Mesendoderm (in vitro differentiated cells): Measurements from ENCODE around the gene IL1R1.
"Not testable (repeated sequence)": the region's sequence is repeated elsewhere in the genome, so short reads cannot be mapped to it uniquely, and the experiment has no call there.

Source experiments
- DNase-seq: peaks from one replicate; pipeline ENCODE4 v3.0.0; 2013
- H2AK5ac ChIP-seq: 2 replicates; pipeline ENCODE4 v1.6.1; 2013; ENCODE audit warnings: low read length, inconsistent platforms
- H2BK120ac ChIP-seq: 2 replicates; pipeline ENCODE4 v1.6.1; 2013; ENCODE audit warnings: low read depth, mild to moderate bottlenecking, low read length, moderate library complexity, mixed read lengths
- H2BK15ac ChIP-seq: replicated peaks from 2 replicates; pipeline ENCODE4 v1.6.1; 2013; ENCODE audit warnings: low read depth, mild to moderate bottlenecking, moderate library complexity
- H2BK5ac ChIP-seq: 2 replicates; pipeline ENCODE4 v1.6.1; 2013; ENCODE audit warnings: low read length, inconsistent platforms
- H3K18ac ChIP-seq: 2 replicates; pipeline ENCODE4 v1.6.1; 2013; ENCODE audit warnings: mild to moderate bottlenecking, low read length, mixed read lengths
- H3K23ac ChIP-seq: one replicate; pipeline ENCODE4 v1.6.1; 2013; ENCODE audit warnings: low read length
- H3K27ac ChIP-seq: 2 replicates; pipeline ENCODE4 v1.5.1; 2013; ENCODE audit warnings: low read depth, mild to moderate bottlenecking, inconsistent platforms, low read length, moderate library complexity
- H3K27me3 ChIP-seq: 2 replicates; pipeline ENCODE4 v1.6.1; 2013; ENCODE audit warnings: low read length, control low read depth, mild to moderate bottlenecking, inconsistent platforms; ENCODE audit not compliant: insufficient read depth, poor library complexity
- H3K36me3 ChIP-seq: 2 replicates; pipeline ENCODE4 v1.6.1; 2013; ENCODE audit warnings: low read length, inconsistent platforms; ENCODE audit not compliant: control insufficient read depth, insufficient read depth
- H3K4ac ChIP-seq: one replicate; pipeline ENCODE4 v1.6.1; 2013; ENCODE audit warnings: low read depth, mild to moderate bottlenecking, low read length, moderate library complexity
- H3K4me1 ChIP-seq: 2 replicates; pipeline ENCODE4 v1.6.1; 2013; ENCODE audit warnings: low read depth, low read length, inconsistent platforms; ENCODE audit not compliant: control insufficient read depth
- H3K4me2 ChIP-seq: 2 replicates; pipeline ENCODE4 v1.6.1; 2013; ENCODE audit warnings: low read length
- H3K4me3 ChIP-seq: 2 replicates; pipeline ENCODE4 v1.5.1; 2013; ENCODE audit warnings: mild to moderate bottlenecking, low read length
- H3K56ac ChIP-seq: one replicate; pipeline ENCODE4 v1.6.1; 2013; ENCODE audit warnings: low read length
- H3K79me1 ChIP-seq: 2 replicates; pipeline ENCODE4 v1.6.1; 2013; ENCODE audit warnings: low read length, inconsistent platforms
- H3K79me2 ChIP-seq: 2 replicates; pipeline ENCODE4 v1.6.1; 2013; ENCODE audit warnings: mild to moderate bottlenecking, low read length; ENCODE audit not compliant: control insufficient read depth, insufficient read depth
- H3K9ac ChIP-seq: 2 replicates; pipeline ENCODE4 v1.6.1; 2013; ENCODE audit warnings: low read length, inconsistent platforms
- H4K5ac ChIP-seq: one replicate; pipeline ENCODE4 v1.6.1; 2013; ENCODE audit warnings: low read length
- H4K8ac ChIP-seq: one replicate; pipeline ENCODE4 v1.6.1; 2013; ENCODE audit warnings: low read depth, mild to moderate bottlenecking, control low read depth, low read length, moderate library complexity
- WGBS: extraction: QIAGEN DNeasy Blood & Tissue Kit; methylation state at CpG from one replicate; pipeline ENCODE4 v1.1.7; 2013; ENCODE audit warnings: low lambda C conversion rate, missing lambda C conversion rate; ENCODE audit not compliant: insufficient coverage; ENCODE audit errors: extremely low coverage; 5-methylcytosine and 5-hydroxymethylcytosine counted together

The IL1R1 gene

DNA sequence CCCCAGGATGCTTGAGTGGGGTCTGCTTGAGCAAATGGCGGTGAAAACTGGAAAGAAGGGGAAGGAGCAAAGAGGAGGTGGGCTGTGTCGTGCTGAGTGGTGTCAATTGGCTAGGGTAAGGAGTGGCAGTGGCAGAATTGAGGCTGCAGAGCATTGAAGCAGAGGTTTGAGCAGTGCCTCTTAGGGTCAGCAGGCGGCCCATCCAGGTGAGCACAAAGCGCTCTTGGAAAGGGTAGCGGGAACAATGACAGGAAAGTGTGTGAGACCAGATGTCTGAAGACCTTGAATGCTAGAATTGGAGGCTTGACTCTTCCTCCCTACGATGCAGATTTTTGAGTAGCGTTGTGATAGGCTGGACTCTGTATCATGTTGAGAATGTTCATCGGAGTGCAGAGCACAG is 39.3 kb upstream of the IL1R1 start:
- H2BK120ac ChIP-seq: no peak overlapping the region
- H3K9ac ChIP-seq: no peak overlapping the region
- no peaks in the 10 kb centered on the region for H3K4me1 ChIP-seq
- no peak overlapping the region for H3K4me3 ChIP-seq
- DNase-seq: no peak
- H4K8ac ChIP-seq: no peak overlapping the region
- H3K79me2 ChIP-seq: no peaks in the 10 kb centered on the region
- H3K56ac ChIP-seq: no peak overlapping the region
- H4K5ac ChIP-seq: no peak overlapping the region
- H3K4ac ChIP-seq: no peak overlapping the region
- H3K79me1 ChIP-seq: no peaks in the 10 kb centered on the region
- no CpG with 5 or more reads among the region's 8 CpGs for WGBS
- H3K27ac ChIP-seq: no peak overlapping the region
- H3K23ac ChIP-seq: no peak overlapping the region
- H3K18ac ChIP-seq: no peak overlapping the region
- no peaks in the 10 kb centered on the region for H3K36me3 ChIP-seq
- no peaks in the 10 kb centered on the region for H3K27me3 ChIP-seq
- no peak overlapping the region for H3K4me2 ChIP-seq
- H2BK5ac ChIP-seq: no peak overlapping the region
- no peak overlapping the region for H2AK5ac ChIP-seq
- H2BK15ac ChIP-seq: no peak overlapping the region

DNA sequence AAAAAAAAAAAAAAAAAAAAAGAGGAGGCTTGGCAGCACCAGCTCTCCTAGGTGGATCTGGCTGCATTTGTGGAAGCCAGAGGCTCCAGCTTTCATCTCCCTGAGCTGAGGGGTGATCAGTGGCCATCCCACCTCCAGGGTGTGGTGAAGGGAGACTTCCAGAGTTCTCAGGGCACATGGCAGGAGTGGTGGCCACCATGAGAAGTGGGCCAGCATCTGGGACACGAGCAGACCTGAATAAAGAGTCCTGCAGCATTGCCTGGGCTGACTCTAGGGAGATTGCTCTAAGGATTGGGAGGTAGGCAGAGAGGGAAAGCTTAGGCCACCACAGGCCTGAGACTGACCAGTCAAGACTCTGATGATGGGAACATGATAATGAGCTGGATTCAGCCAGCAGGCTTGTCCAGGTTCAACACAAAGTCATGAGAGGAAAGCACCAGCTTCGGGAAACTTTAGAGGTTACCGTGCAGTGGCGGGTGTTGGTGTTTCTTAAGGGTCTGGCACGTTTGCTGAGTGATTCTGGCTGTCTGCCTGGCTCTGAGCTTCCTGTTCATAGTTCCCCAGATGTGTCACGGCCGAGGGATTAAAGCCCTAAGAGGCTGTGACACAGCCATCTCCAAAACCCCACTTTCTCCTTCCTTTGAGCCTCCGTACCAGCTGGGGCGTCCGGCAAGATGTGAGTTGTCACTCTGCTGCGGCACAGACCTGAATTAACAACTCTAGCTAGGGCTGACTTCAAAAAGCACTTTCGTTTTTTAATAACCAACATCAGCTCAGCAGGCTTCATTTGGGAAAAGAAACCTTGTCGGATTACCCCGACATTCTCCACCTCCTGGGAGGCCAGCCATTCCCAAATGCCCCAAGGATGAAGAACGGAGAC is 38.3 kb upstream of the IL1R1 start:
- H3K4me3 ChIP-seq: no peak overlapping the region
- WGBS: no CpG with 5 or more reads among the region's 15 CpGs

DNA sequence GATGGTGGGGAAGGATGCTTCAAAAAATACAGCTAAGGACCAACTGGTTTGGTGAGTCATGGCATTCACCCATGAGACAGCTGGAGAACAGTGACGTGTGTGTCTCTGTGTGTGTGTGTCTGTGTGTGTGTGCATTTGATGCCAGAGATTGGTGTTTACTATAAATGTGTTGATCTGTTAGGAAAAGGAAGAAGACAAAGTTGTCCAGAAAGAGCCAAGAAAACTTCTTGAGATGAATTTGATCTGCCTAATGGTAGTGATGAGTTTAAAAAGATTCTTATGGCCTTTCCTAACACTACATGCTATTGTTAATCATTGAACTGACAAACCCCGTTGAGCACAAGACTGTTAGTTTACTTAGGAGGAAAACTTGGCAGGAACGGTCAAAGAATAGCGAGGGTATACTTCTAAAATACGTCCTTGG is 36.4 kb upstream of the IL1R1 start:
- H3K79me2 ChIP-seq: no peaks in the 10 kb centered on the region
- WGBS: no CpG with 5 or more reads among the region's 5 CpGs
- H2BK120ac ChIP-seq: no peak overlapping the region
- H3K18ac ChIP-seq: no peak overlapping the region
- H3K4me2 ChIP-seq: no peak overlapping the region
- H2AK5ac ChIP-seq: no peak overlapping the region
- no peak overlapping the region for H3K56ac ChIP-seq
- H2BK5ac ChIP-seq: no peak overlapping the region
- H2BK15ac ChIP-seq: no peak overlapping the region
- no peak for DNase-seq
- H3K27ac ChIP-seq: no peak overlapping the region
- H3K36me3 ChIP-seq: no peaks in the 10 kb centered on the region
- no peaks in the 10 kb centered on the region for H3K79me1 ChIP-seq
- no peaks in the 10 kb centered on the region for H3K27me3 ChIP-seq
- no peak overlapping the region for H3K23ac ChIP-seq
- no peak overlapping the region for H3K9ac ChIP-seq
- no peak overlapping the region for H4K5ac ChIP-seq
- no peak overlapping the region for H4K8ac ChIP-seq
- no peak overlapping the region for H3K4me3 ChIP-seq
- no peak overlapping the region for H3K4ac ChIP-seq
- no peaks in the 10 kb centered on the region for H3K4me1 ChIP-seq

More for the DNA sequence above, 38.3 kb upstream of the IL1R1 start:
- Histone ChIP-seq H2AK5ac (no peak overlapping the region), H2BK5ac (no peak overlapping the region), H3K4ac (no peak overlapping the region), H3K56ac (no peak overlapping the region), H3K27me3 (no peaks in the 10 kb centered on the region), H2BK120ac (no peak overlapping the region), H4K8ac (no peak overlapping the region), H3K27ac (no peak overlapping the region), H3K36me3 (no peaks in the 10 kb centered on the region), H3K4me1 (no peaks in the 10 kb centered on the region), H3K4me2 (no peak overlapping the region), H3K79me1 (no peaks in the 10 kb centered on the region), H4K5ac (no peak overlapping the region), H3K18ac (no peak overlapping the region), H2BK15ac (no peak overlapping the region), H3K9ac (no peak overlapping the region), H3K23ac (no peak overlapping the region), H3K79me2 (no peaks in the 10 kb centered on the region)
- DNase-seq: no peak

DNA sequence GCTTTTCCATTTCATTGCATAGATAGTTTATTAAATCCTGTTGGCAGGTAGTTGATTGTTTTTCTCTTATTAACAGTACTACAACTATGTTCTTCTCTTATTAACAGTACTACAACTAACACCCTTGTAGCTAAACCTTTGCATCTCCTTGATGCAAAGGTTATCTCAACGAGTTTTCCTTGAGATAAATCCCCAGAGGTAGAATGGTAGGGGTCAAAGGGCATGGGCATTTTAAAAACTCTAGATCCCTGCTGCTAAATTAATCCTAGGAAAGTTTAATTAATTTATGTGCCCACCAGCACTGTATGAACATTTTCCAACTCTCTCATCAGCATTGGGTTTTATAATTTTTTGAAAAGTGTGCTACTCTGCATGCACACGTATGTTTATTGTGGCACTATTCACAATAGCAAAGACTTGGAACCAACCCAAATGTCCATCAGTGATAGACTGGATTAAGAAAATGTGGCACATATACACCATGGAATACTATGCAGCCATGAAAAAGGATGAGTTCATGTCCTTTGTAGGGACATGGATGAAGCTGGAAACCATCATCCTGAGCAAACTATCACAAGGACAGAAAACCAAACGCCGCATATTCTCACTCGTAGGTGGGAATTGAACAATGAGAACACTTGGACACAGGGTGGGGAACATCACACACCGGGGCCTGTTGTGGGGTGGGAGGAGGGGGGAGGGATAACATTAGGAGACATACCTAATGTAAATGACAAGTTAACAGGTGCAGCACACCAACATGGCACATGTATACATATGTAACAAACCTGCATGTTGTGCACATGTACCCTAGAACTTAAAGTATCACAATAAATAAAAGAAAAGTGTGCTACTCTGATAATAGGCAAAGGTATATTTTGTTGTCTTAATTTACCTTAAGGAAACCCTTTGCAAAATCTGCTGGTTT is 35.5 kb upstream of the IL1R1 start:
- not testable (repeated sequence) for H3K79me1 ChIP-seq, H3K36me3 ChIP-seq, H3K27ac ChIP-seq, H3K9ac ChIP-seq, H2BK120ac ChIP-seq, H4K8ac ChIP-seq, H3K4me3 ChIP-seq, H3K79me2 ChIP-seq, H3K23ac ChIP-seq, H3K18ac ChIP-seq, H3K56ac ChIP-seq, H3K4me2 ChIP-seq, H4K5ac ChIP-seq, H3K4me1 ChIP-seq, H2AK5ac ChIP-seq, H3K4ac ChIP-seq, H3K27me3 ChIP-seq, DNase-seq, H2BK5ac ChIP-seq, H2BK15ac ChIP-seq
- WGBS: no CpG with 5 or more reads among the region's 6 CpGs

DNA sequence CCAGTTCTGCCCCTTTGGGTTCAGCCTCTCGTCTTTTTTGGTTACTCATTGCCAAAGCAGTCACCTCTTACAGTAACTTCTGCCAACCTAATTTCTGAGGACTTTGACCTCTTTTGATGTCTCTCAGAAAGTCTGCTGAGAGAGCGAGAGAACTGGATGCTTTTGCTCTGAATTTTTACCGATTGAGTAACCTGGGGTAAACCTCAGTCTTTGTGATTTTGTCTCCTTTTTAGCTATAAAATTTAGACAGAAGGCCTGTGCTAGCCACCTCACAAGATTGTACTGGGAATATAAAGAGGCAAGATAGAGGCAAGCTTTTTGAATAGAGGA is 34.8 kb upstream of the IL1R1 start:
- Histone ChIP-seq H3K9ac (no peak overlapping the region), H3K4ac (no peak overlapping the region), H2BK120ac (no peak overlapping the region), H3K79me1 (no peaks in the 10 kb centered on the region), H3K27ac (no peak overlapping the region), H2BK15ac (no peak overlapping the region), H3K56ac (no peak overlapping the region), H3K4me2 (no peak overlapping the region), H3K27me3 (no peaks in the 10 kb centered on the region), H4K8ac (no peak overlapping the region), H4K5ac (no peak overlapping the region), H3K79me2 (no peaks in the 10 kb centered on the region), H2AK5ac (no peak overlapping the region), H3K4me1 (no peaks in the 10 kb centered on the region), H3K23ac (no peak overlapping the region), H3K18ac (no peak overlapping the region), H3K4me3 (no peak overlapping the region), H3K36me3 (no peaks in the 10 kb centered on the region), H2BK5ac (no peak overlapping the region)
- no CpG with 5 or more reads among the region's 3 CpGs for WGBS
- no peak for DNase-seq
